ENCODE results near the gene LSM5. TPM values are rescaled to one million over a fixed set of nuclear protein-coding genes. Genes with fewer than 3 reads are reported as not detected.

The LSM5 gene
- total RNA-seq, 2 donors from 2014 or later, result 12.9 to 26.8 TPM

- TF ChIP-seq, protein P1, sequence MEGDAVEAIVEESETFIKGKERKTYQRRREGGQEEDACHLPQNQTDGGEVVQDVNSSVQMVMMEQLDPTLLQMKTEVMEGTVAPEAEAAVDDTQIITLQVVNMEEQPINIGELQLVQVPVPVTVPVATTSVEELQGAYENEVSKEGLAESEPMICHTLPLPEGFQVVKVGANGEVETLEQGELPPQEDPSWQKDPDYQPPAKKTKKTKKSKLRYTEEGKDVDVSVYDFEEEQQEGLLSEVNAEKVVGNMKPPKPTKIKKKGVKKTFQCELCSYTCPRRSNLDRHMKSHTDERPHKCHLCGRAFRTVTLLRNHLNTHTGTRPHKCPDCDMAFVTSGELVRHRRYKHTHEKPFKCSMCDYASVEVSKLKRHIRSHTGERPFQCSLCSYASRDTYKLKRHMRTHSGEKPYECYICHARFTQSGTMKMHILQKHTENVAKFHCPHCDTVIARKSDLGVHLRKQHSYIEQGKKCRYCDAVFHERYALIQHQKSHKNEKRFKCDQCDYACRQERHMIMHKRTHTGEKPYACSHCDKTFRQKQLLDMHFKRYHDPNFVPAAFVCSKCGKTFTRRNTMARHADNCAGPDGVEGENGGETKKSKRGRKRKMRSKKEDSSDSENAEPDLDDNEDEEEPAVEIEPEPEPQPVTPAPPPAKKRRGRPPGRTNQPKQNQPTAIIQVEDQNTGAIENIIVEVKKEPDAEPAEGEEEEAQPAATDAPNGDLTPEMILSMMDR (IDR thresholded peaks at IDR 0.05), result no peak
- no peak overlapping the region for H3K27ac ChIP-seq
Measured at GRCh38 chr7:32481176-32481575, 9.0 kb downstream of the LSM5 start.

DNA sequence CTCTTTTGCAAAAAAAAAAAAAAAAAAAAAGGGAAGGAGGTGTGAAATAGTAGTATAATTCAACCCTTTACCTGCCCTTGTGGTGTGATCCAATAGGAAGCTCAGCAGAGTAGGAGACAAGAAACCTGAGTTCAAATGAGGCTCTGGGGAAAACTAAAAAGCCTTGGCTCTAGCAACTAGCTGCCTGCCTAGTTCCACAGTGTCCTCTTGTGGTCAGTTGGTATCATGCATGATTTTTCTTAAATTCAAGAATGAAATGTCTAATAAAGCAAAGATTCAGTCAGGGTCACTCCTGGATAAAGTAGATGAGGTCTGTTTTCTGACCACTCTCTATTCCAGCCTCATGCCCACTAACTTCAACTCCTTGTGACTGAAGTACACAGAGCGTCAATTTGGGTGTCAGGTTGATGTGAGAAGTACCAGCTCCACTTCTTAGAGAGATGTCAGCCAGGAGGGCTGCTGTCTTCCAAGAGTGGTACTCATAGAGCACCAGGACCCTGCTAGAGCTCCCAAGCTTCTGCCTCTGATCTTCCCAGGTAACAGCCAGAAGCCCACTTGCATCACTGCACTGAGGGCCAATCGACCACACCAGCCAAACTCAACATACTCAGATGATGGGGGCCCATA lies 10.5 kb downstream of the LSM5 start:
- TF ChIP-seq, protein P1 (IDR thresholded peaks at IDR 0.05), result peak in 1 of 2 donors; percentile 77
- no peaks in the 10 kb centered on the region for H3K36me3 ChIP-seq
- H3K27me3 ChIP-seq, result no peaks in the 10 kb centered on the region
- H3K27ac ChIP-seq, result no peak overlapping the region
- no peaks in the 10 kb centered on the region for H3K4me1 ChIP-seq
- no peak for DNase-seq (ENCODE audit: low spot score)
- H3K4me3 ChIP-seq, result no peak overlapping the region
- no peaks in the 10 kb centered on the region for H3K9me3 ChIP-seq

More at GRCh38 chr7:32481176-32481575, 9.0 kb downstream of the LSM5 start:
- no peak for DNase-seq (ENCODE audit: low spot score)
- Histone ChIP-seq H3K4me3 (no peak overlapping the region), H3K27me3 (no peaks in the 10 kb centered on the region), H3K4me1 (no peaks in the 10 kb centered on the region), H3K36me3 (peaks cover 8% of the 10 kb centered on the region), H3K9me3 (no peaks in the 10 kb centered on the region)

DNA sequence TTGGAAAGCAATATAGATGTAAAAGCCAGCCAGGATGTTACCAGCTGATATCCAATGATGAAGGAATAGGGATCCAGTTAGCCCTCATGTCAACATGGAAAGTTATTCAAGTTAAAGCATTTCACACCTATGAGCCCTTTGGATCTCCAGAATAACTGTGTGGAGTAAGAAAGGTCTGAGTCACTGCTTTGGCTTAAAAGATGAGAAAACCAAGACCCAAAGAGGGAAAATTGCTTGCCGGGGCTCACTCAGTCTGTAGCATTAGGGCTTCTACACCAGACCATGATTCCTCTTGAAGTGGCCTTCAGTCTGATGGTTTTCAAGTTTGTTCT lies 12.6 kb downstream of the LSM5 start:
- TF ChIP-seq, protein P1 (IDR thresholded peaks at IDR 0.05), result no peak
- H3K4me3 ChIP-seq, result no peak overlapping the region
- no peaks in the 10 kb centered on the region for H3K27me3 ChIP-seq
- no peak overlapping the region for H3K27ac ChIP-seq
- H3K9me3 ChIP-seq, result no peaks in the 10 kb centered on the region
- DNase-seq (ENCODE audit: low spot score), result no peak
- no peaks in the 10 kb centered on the region for H3K36me3 ChIP-seq
- no peaks in the 10 kb centered on the region for H3K4me1 ChIP-seq

GRCh38 chr7:32476816-32477648 lies 13.1 kb downstream of the LSM5 start:
- Histone ChIP-seq H3K27me3 (no peaks in the 10 kb centered on the region), H3K9me3 (no peaks in the 10 kb centered on the region), H3K4me3 (no peak overlapping the region), H3K4me1 (no peaks in the 10 kb centered on the region), H3K36me3 (no peaks in the 10 kb centered on the region), H3K27ac (no peak overlapping the region)
- no peak for DNase-seq (ENCODE audit: low spot score)
- TF ChIP-seq, protein P1 (IDR thresholded peaks at IDR 0.05), result no peak

GRCh38 chr7:32474008-32474407 lies 16.2 kb downstream of the LSM5 start:
- TF ChIP-seq, protein P1 (IDR thresholded peaks at IDR 0.05), result no peak
- no peak for DNase-seq (ENCODE audit: low spot score)
- Histone ChIP-seq H3K36me3 (no peaks in the 10 kb centered on the region), H3K27ac (no peak overlapping the region), H3K27me3 (no peaks in the 10 kb centered on the region), H3K9me3 (no peaks in the 10 kb centered on the region), H3K4me1 (no peaks in the 10 kb centered on the region), H3K4me3 (no peak overlapping the region)

Measured in right atrium auricular region (tissue), 2 donors.